HG03103 (cell line): ENCODE measurements around the gene ZBTB21.

Source experiments
- ATAC-seq: cut with Tn5 transposase; IDR thresholded peaks from one replicate; pipeline ENCODE4 v1.9.1; 2021; ENCODE audit warnings: low read depth; ENCODE audit not compliant: unreplicated experiment

ZBTB21 gene

GRCh38 chr21:42009831-42010506 lies at the start of gene ZBTB21:
Gene ZBTB21 (minus strand): TSS chr21:42010360. CDS start chr21:41994095, 16,265 bp downstream.
- ATAC-seq: peak; percentile 48

GRCh38 chr21:42059721-42060120 lies 49.6 kb upstream of the ZBTB21 start:
- ATAC-seq: no peak

DNA sequence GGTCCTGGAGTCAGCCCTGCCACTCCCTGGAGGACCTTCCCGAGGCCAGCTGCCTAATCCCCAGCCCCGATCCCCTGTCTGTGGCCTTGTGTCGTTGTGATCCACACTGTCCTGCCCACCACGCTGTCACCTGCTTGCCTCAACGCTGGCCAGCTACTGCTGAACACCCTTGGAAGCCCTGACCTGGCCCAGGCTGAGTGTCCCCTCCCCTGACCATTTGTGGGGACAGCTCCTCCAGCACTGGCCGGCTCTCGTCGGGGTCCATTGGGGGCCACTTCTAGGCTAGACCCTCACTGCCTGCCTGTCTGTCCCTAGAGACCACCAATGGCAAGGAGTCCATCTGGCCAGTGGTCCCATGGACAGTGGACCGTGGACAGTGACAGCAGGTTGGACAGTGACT lies 49.0 kb upstream of the ZBTB21 start:
- no peak for ATAC-seq

GRCh38 chr21:42058631-42059111 lies 48.5 kb upstream of the ZBTB21 start:
- ATAC-seq: no peak

- no peak for ATAC-seq
These were observed 47.8 kb upstream of the ZBTB21 start for GRCh38 chr21:42057851-42058437.

- no peak for ATAC-seq
These were observed 47.0 kb upstream of the ZBTB21 start for GRCh38 chr21:42056996-42057689.

- no peak for ATAC-seq
These were observed 46.3 kb upstream of the ZBTB21 start for GRCh38 chr21:42056468-42056867.

GRCh38 chr21:42055425-42055824 lies 45.3 kb upstream of the ZBTB21 start:
- no peak for ATAC-seq

- no peak for ATAC-seq
These were observed 41.6 kb upstream of the ZBTB21 start for GRCh38 chr21:42051788-42052187.

DNA sequence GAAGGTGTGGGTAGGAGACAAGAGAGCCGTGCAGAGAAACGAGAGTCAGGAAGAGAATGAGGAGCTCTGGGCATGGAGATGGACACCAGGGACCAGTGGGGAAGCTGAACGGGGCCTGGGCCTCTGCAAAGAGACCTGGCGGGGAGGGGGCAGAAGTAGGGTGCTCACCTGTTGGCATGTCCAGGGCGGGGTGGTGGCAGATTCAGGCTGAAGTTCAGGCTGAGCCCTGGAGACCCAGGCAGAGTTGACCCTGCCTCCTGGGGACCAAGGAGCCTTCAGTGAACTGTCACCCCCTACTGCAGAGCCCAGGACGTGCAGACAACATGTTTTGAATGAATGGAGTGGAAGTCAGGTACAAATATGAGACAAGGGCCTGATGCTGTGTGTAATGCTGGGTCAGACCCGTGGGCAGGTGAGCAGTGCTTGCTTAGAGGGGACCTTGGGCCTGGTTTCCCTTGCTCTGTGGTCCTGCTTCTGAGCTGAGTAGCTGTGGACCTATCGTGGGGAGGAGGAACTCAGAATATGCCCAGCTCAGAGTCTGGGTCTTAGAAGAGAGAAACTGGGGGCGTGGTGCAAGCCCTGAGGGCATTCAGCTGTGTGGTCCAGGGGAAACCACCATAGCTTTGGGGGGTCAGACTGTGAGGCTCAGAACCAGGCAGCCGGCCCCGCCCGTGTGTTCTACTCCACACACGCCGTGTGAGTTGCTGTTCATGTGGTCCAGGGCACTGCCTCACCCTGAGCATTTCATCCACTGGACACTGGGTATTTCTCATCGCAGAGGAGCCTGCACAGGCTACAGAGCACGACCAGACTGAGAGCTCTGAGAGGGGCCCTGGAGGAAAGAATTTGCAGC lies 39.6 kb upstream of the ZBTB21 start:
- ATAC-seq: no peak

DNA sequence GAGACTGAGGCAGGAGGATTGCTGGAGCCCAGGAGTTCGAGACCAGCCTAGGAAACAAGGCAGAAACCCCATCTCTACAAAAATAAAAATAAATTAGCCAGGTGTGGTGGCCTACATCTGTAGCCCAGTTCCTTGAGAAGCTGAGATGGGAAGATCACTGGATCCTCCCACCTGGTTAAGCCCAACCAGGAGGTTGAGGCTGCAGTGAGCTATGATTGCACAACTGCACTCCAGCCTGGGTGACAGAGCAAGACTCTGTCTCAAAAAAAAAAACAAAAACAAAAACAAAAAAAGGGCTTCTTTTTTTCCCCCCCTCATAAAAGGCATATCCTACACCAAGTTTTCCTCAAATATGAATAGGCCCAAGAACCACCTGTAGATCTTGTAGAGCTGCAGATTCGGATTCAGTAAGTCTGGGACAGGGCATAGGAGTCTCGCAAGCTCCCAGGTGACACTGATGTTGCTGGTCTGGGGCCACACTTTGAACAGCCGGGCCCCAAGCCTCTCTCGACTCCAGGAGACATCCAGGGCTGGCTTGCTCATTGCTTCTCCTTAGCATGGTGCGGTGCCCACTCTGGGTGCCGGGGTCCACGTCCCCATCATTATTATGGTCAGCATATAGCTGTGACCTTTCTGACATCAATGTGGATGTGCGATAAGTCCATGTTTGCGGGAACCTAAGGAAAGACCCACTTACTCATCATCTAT lies 38.9 kb upstream of the ZBTB21 start:
- ATAC-seq: no peak

DNA sequence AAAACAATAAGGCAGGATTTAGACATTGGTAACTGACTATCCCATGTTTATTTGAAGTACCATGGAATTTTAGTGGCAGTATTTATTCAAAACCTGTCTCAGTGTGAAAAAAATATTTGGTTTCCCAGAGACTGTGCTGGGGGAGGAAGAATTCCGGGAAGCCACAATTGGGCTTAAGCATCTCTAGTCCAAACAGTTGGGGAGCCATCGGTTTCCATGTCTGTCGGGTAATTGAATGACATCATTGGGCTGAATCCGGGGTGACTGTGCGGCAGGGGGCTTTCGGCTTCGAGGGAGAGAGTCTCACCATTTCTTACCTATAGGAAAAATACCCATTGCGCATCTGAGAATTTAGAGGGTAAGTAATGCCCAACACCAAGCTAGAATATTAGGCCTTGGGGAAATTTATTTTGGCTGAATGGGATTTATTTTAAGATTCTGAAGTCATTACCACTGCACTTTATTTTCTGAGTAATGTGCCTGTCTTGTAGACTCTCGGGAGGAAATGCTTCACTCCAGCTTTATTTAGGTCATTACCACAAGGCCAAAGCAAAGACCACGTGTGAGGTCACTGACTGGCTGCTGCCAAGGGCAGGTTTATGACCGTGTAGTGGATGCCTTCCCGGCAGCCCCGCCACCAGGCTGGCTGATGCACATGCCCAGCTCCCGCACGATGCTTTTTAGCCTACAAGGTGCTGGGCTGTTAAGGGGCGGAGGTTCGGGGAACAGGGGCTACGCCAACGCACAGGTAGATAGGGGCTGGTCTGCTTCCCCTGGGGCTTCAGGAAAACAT lies 37.9 kb upstream of the ZBTB21 start:
- no peak for ATAC-seq

DNA sequence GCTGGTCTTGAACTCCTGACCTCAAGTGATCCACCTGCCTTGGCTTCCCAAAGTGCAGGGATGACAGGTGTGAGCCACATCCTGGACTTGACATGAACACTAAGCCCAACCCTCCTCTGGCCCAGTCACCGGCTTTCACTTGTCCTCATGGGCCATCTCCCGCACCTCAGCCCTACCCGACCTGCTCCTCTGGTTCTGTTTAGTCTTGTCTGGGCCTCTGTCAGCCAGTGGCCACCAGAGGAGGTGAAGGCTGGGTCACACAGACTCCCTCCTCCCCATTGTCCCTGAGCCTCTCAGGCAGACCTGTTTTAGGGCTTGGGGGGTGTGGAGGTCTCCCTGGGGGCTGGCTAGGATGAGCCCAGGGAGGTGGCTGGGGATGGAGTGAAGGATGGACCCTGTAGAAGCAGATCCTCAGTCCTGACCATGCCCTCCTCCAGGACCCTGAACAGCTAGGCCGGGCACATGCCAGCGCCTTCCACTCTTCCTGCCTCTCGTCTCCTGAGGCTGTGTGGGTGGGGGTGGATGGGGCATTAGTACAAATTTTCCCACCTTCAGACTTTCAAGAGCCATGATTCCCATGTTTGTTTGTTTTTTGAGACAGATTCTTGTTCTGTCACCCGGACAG lies 34.8 kb upstream of the ZBTB21 start:
- no peak for ATAC-seq

- ATAC-seq: no peak
These were observed 33.8 kb upstream of the ZBTB21 start for GRCh38 chr21:42043961-42044360.

GRCh38 chr21:42043201-42043895 lies 33.2 kb upstream of the ZBTB21 start:
- ATAC-seq: no peak

- no peak for ATAC-seq
These were observed 32.5 kb upstream of the ZBTB21 start for GRCh38 chr21:42042651-42043050.

GRCh38 chr21:42041711-42042110 lies 31.6 kb upstream of the ZBTB21 start:
- ATAC-seq: no peak

GRCh38 chr21:42041246-42041645 lies 31.1 kb upstream of the ZBTB21 start:
- no peak for ATAC-seq
